H1 (cell line): Measurements from ENCODE around the gene DAO. TPM values are rescaled to one million over a fixed set of nuclear protein-coding genes. Genes with fewer than 3 reads are reported as not detected.
A peak's percentile ranks its signal among the peaks of the same experiment; 100 is the strongest.

Experiments used
- CTCF ChIA-PET: fragments of 300-600 bp; sonication (Branson Sonifier 250); formaldehyde crosslinking; loops from one replicate; lab custom pipeline; 2021; ENCODE audit not compliant: partially characterized antibody; lab: Charles Lee
- POLR2A ChIA-PET: fragments of 300-600 bp; sonication (Branson Sonifier 250); formaldehyde crosslinking; loops from one replicate; lab custom pipeline; 2021; ENCODE audit warnings: inconsistent platforms; ENCODE audit not compliant: partially characterized antibody; lab: Charles Lee
- DNase-seq, 2 experiments: peaks; one replicate each; pipeline versions ENCODE4 v3.0.0 to v3.0.0-alpha.2; 2010 to 2022; ENCODE audit warnings: low spot score in 2 of 2, low read depth in 1 of 2, mixed read lengths in 1 of 2
- FAIRE-seq: peaks from 2 replicates; lab custom pipeline; 2011; peaks lifted over from hg19 to GRCh38; lab: Jason Lieb, UNC
- H2AFZ ChIP-seq: 2 replicates; pipeline ENCODE4 v1.8.1; 2012; ENCODE audit warnings: low read length, inconsistent platforms
- H2AK5ac ChIP-seq: 2 replicates; pipeline ENCODE4 v1.6.1; 2013; ENCODE audit warnings: low read depth, low read length
- H2BK120ac ChIP-seq: replicated peaks from 2 replicates; pipeline ENCODE3; 2013; ENCODE audit warnings: low read depth, low read length, inconsistent platforms
- H2BK12ac ChIP-seq: 2 replicates; pipeline ENCODE4 v1.6.1; 2013; ENCODE audit warnings: low read depth, low read length
- H2BK15ac ChIP-seq: 2 replicates; pipeline ENCODE4 v1.6.1; 2013; ENCODE audit warnings: low read length
- H2BK20ac ChIP-seq: 2 replicates; pipeline ENCODE4 v1.6.1; 2013; ENCODE audit warnings: low read length
- H2BK5ac ChIP-seq: 2 replicates; pipeline ENCODE4 v1.6.1; 2013; ENCODE audit warnings: low read depth, low read length
- H3K14ac ChIP-seq: 2 replicates; pipeline ENCODE4 v1.6.1; 2013; ENCODE audit warnings: inconsistent platforms; ENCODE audit not compliant: insufficient read length
- H3K18ac ChIP-seq: 2 replicates; pipeline ENCODE4 v1.6.1; 2013; ENCODE audit warnings: low read length; ENCODE audit errors: extremely low read depth
- H3K23ac ChIP-seq: 2 replicates; pipeline ENCODE4 v1.6.1; 2013; ENCODE audit warnings: inconsistent platforms; ENCODE audit not compliant: insufficient read length
- H3K23me2 ChIP-seq: 2 replicates; pipeline ENCODE4 v1.6.1; 2013; ENCODE audit warnings: low read depth, low read length
- H3K27ac ChIP-seq: 2 replicates; pipeline ENCODE4 v1.6.1; 2011; ENCODE audit warnings: low read depth, low read length, inconsistent platforms
- H3K27me3 ChIP-seq, 4 experiments: replicated peaks in 1 of 4; 1 replicate in 1 of 4; 2 replicates in 3 of 4; pipeline versions ENCODE4 v1.6.1 to v1.8.1; 2011 to 2013; ENCODE audit warnings: low read length in 3 of 4, mild to moderate bottlenecking in 3 of 4, inconsistent platforms in 2 of 4, mixed read lengths in 2 of 4, moderate library complexity in 1 of 4; ENCODE audit not compliant: control insufficient read depth in 3 of 4, insufficient read depth in 3 of 4; ENCODE audit errors: extremely low read depth in 1 of 4
- H3K36me3 ChIP-seq, 4 experiments: 2 replicates each; pipeline versions ENCODE4 v1.6.1 to v1.8.1; 2011 to 2013; ENCODE audit warnings: mild to moderate bottlenecking in 4 of 4, low read length in 3 of 4, moderate library complexity in 2 of 4, control low read depth in 1 of 4, inconsistent platforms in 1 of 4; ENCODE audit not compliant: insufficient read depth in 4 of 4, control insufficient read depth in 2 of 4
- H3K4ac ChIP-seq: replicated peaks from 2 replicates; pipeline ENCODE3; 2013; ENCODE audit warnings: low read length, low read depth, mixed read lengths, inconsistent platforms; ENCODE audit not compliant: insufficient read length
- H3K4me1 ChIP-seq, 4 experiments: replicated peaks in 1 of 4; 1 replicate in 1 of 4; 2 replicates in 3 of 4; pipeline versions ENCODE4 v1.6.1 to v1.8.1; 2011 to 2013; ENCODE audit warnings: low read length in 3 of 4, inconsistent platforms in 2 of 4, mixed read lengths in 1 of 4; ENCODE audit not compliant: insufficient read depth in 4 of 4, control insufficient read depth in 3 of 4
- H3K4me2 ChIP-seq, 2 experiments: 2 replicates each; pipeline versions ENCODE4 v1.6.1 to v1.8.1; 2011 to 2013; ENCODE audit warnings: low read depth in 2 of 2, low read length in 2 of 2, control low read depth in 1 of 2, inconsistent platforms in 1 of 2, mild to moderate bottlenecking in 1 of 2; ENCODE audit not compliant: insufficient read depth in 1 of 2
- H3K4me3 ChIP-seq, 4 experiments: fragments of 200-600, 300-600 bp in 1 of 4; sonication (generic), shearing (Covaris generic), sonication (Bioruptor Twin) in 1 of 4; 2 replicates each; pipeline versions ENCODE4 v1.5.1 to v1.8.1; 2011 to 2016; ENCODE audit warnings: low read length in 4 of 4, low read depth in 3 of 4, control low read depth in 2 of 4, inconsistent platforms in 2 of 4, mild to moderate bottlenecking in 2 of 4, mixed read lengths in 1 of 4, moderate library complexity in 1 of 4; ENCODE audit not compliant: insufficient read depth in 2 of 4; ENCODE audit errors: extremely low read depth in 1 of 4
- H3K56ac ChIP-seq: replicated peaks from 2 replicates; pipeline ENCODE3; 2013; ENCODE audit warnings: low read depth, mild to moderate bottlenecking, mixed read lengths, low read length, inconsistent platforms; ENCODE audit not compliant: insufficient read length
- H3K79me1 ChIP-seq: 2 replicates; pipeline ENCODE4 v1.6.1; 2013; ENCODE audit warnings: low read depth, low read length, control low read depth
- H3K79me2 ChIP-seq, 2 experiments: 2 replicates each; pipeline versions ENCODE4 v1.6.1 to v1.8.1; 2012 to 2013; ENCODE audit warnings: low read length in 2 of 2, mild to moderate bottlenecking in 2 of 2, inconsistent platforms in 1 of 2; ENCODE audit not compliant: insufficient read depth in 2 of 2, control insufficient read depth in 1 of 2
- H3K9ac ChIP-seq, 4 experiments: replicated peaks in 1 of 4; 1 replicate in 1 of 4; 2 replicates in 3 of 4; pipeline versions ENCODE4 v1.6.1 to v1.8.1; 2011 to 2013; ENCODE audit warnings: low read depth in 3 of 4, low read length in 3 of 4, control low read depth in 2 of 4, mild to moderate bottlenecking in 2 of 4, moderate library complexity in 2 of 4, inconsistent platforms in 1 of 4; ENCODE audit errors: extremely low read depth in 1 of 4
- H3K9me3 ChIP-seq, 2 experiments: 2 replicates each; pipeline versions ENCODE4 v1.6.1 to v1.8.1; 2012 to 2013; ENCODE audit warnings: mild to moderate bottlenecking in 2 of 2, moderate library complexity in 2 of 2, control low read depth in 1 of 2, inconsistent platforms in 1 of 2, low read depth in 1 of 2, low read length in 1 of 2, mixed read lengths in 1 of 2; ENCODE audit not compliant: insufficient read depth in 2 of 2
- H4K20me1 ChIP-seq, 2 experiments: replicated peaks in 1 of 2; 2 replicates each; pipeline versions ENCODE3 to v1.8.1; 2011 to 2013; ENCODE audit warnings: inconsistent platforms in 2 of 2, low read length in 2 of 2, mild to moderate bottlenecking in 1 of 2; ENCODE audit not compliant: insufficient read depth in 2 of 2, control insufficient read depth in 1 of 2
- H4K5ac ChIP-seq: 2 replicates; pipeline ENCODE4 v1.6.1; 2013; ENCODE audit warnings: low read length, low read depth, mixed read lengths, inconsistent platforms; ENCODE audit not compliant: insufficient read length
- H4K8ac ChIP-seq: 2 replicates; pipeline ENCODE4 v1.8.0; 2013; ENCODE audit warnings: mild to moderate bottlenecking, moderate library complexity, low read length, inconsistent platforms; ENCODE audit not compliant: insufficient read depth; ENCODE audit errors: extremely low read depth
- H4K91ac ChIP-seq: replicated peaks from 2 replicates; pipeline ENCODE3; 2013; ENCODE audit warnings: low read length, mixed read lengths, inconsistent platforms; ENCODE audit not compliant: insufficient read length
- BCL11A ChIP-seq, 2 experiments: IDR thresholded peaks; one replicate each; pipeline ENCODE4 v1.6.1; 2011; ENCODE audit warnings: low read depth in 2 of 2, low read length in 2 of 2, mild to moderate bottlenecking in 2 of 2
- CTCF ChIP-seq, 3 experiments: IDR thresholded peaks; 1 replicate in 2 of 3; 2 replicates in 1 of 3; pipeline versions ENCODE4 v1.5.1 to v1.6.1; 2011; ENCODE audit warnings: low read length in 3 of 3, mild to moderate bottlenecking in 3 of 3, inconsistent platforms in 2 of 3, low read depth in 1 of 3, moderate library complexity in 1 of 3; ENCODE audit not compliant: insufficient read depth in 1 of 3; ENCODE audit errors: control extremely low read depth in 1 of 3
- EZH2 ChIP-seq: fragments of 200-600 bp; sonication (generic); IDR thresholded peaks from 2 replicates; pipeline ENCODE4 v1.7.1; 2012; ENCODE audit warnings: low read depth, mild to moderate bottlenecking, moderate library complexity, low read length, inconsistent platforms; ENCODE audit not compliant: severe bottlenecking
- PHF8 ChIP-seq: fragments of 200-600 bp; sonication (generic); conservative IDR thresholded peaks from 2 replicates; pipeline ENCODE4 v1.7.1; 2012; ENCODE audit warnings: low read depth, mild to moderate bottlenecking, inconsistent platforms, low read length, moderate library complexity
- POLR2A ChIP-seq, 2 experiments: IDR thresholded peaks; 1 replicate in 1 of 2; 2 replicates in 1 of 2; pipeline ENCODE4 v1.6.1; 2011; ENCODE audit warnings: low read depth in 2 of 2, low read length in 2 of 2, mild to moderate bottlenecking in 2 of 2; ENCODE audit errors: control extremely low read depth in 1 of 2
- SP2 ChIP-seq: IDR thresholded peaks from 2 replicates; pipeline ENCODE4 v1.6.1; 2012; ENCODE audit warnings: mild to moderate bottlenecking, low read length, inconsistent platforms
- SRF ChIP-seq: IDR thresholded peaks from 2 replicates; pipeline ENCODE4 v1.6.1; 2011; ENCODE audit warnings: mild to moderate bottlenecking, low read depth, low read length, moderate library complexity
- SUZ12 ChIP-seq: fragments of 200-600 bp; sonication (generic); IDR thresholded peaks from 2 replicates; pipeline ENCODE4 v1.6.1; 2012; ENCODE audit warnings: mild to moderate bottlenecking, inconsistent platforms, low read length, moderate library complexity, mixed read lengths
- TBP ChIP-seq: IDR thresholded peaks from 2 replicates; pipeline ENCODE4 v1.6.1; 2011; ENCODE audit warnings: low read depth, low read length, improper control_type of control experiment
- WGBS, 2 experiments: shearing (Covaris generic) in 1 of 2; methylation state at CpG; one replicate each; pipeline versions ENCODE4 v1.1.6 to v1.1.7; 2013 to 2015; ENCODE audit warnings: low lambda C conversion rate in 2 of 2, mixed read lengths in 2 of 2, inconsistent platforms in 1 of 2, low coverage in 1 of 2, missing lambda C conversion rate in 1 of 2; ENCODE audit not compliant: insufficient replicate concordance in 2 of 2, insufficient coverage in 1 of 2, insufficient read length in 1 of 2; ENCODE audit errors: extremely low coverage in 1 of 2, missing lambda C conversion rate in 1 of 2; 5-methylcytosine and 5-hydroxymethylcytosine counted together
- polyA plus RNA-seq, 7 experiments: library from polyadenylated mRNA; depleted of rRNA in 3 of 7; stranded (reverse) in 5 of 7; unstranded in 2 of 7; fragments of >200 nt in 5 of 7; fragments of 200-250 nt in 2 of 7; gene quantifications; 1 replicate in 5 of 7; 2 replicates in 1 of 7; 4 replicates in 1 of 7; pipeline versions ENCODE4 v1.2.1 to v1.2.3, GENCODE V29; 2011 to 2013; ENCODE audit warnings: missing spikeins in 2 of 7, mixed read lengths in 2 of 7
- total RNA-seq: library from RNA; stranded (reverse); fragmentation: NEBNext Ultra II Directional; extraction: Animal tissue kit (Norgen Biotek cat#: 25700); gene quantifications from 2 replicates; pipeline ENCODE4 v1.2.1, GENCODE V29; 2021

The DAO gene
- total and polyA plus RNA-seq, 2 of the 8 experiments (the other 6 are each of a cell fraction or from before 2014, with no cell fraction given) = not detected

GRCh38 chr12:108840605-108841332 lies 39.1 kb upstream of the DAO start:
- no peak overlapping the region for H3K14ac ChIP-seq
- H4K20me1 ChIP-seq = no peaks in the 10 kb centered on the region
- 91% methylated on average over 20 of the region's 20 CpGs; no CpG with 5 or more reads in 1 of the 2 experiments for whole genome bisulfite sequencing, 2 experiments
- peak overlapping the region; percentile 52 for H4K91ac ChIP-seq
- H4K5ac ChIP-seq = no peak overlapping the region
- H3K36me3 ChIP-seq = 0 out of 8 replicates have a peak, but pooled peaks cover 0 to 6% (median 0%) of the 10 kb centered on the region in 4 experiments
- no peak overlapping the region for H2BK120ac ChIP-seq
- no peak overlapping the region for H2BK15ac ChIP-seq
- H3K79me1 ChIP-seq = peaks cover 2% of the 10 kb centered on the region; the same call in 1 of the 2 replicates
- H3K18ac ChIP-seq = no peak overlapping the region
- H2BK20ac ChIP-seq = peak overlapping the region; percentile 8; the same call in 1 of the 2 replicates
- H3K9me3 ChIP-seq = peaks cover 0 to 3% of the 10 kb centered on the region in 2 experiments; a peak in 1 of 4 replicates
- H3K27me3 ChIP-seq = no peaks in the 10 kb centered on the region
- H3K27ac ChIP-seq = no peak overlapping the region
- no peak overlapping the region for H3K4ac ChIP-seq
- CTCF ChIA-PET = interaction anchor here (0.8 to 0.9 kb wide), 2 partner anchors 15 to 174 kb away, joined by 3 read pairs; no protein-coding TSS in a partner anchor
- no peak overlapping the region for H3K23ac ChIP-seq
- no peak for TF ChIP-seq SUZ12
- no peak for TF ChIP-seq PHF8
- no peak for TF ChIP-seq BCL11A (IDR thresholded peaks at IDR 0.05; ENCODE audit: low read depth in 2 of 2, low read length in 2 of 2)
- no peak for TF ChIP-seq SP2
- TF ChIP-seq TBP = no peak
- TF ChIP-seq EZH2 = no peak
- TF ChIP-seq SRF = no peak
- no peak for TF ChIP-seq POLR2A (IDR thresholded peaks at IDR 0.05; ENCODE audit: control extremely low read depth in 1 of 2, low read depth in 2 of 2, low read length in 2 of 2)
- no peak for TF ChIP-seq CTCF (IDR thresholded peaks at IDR 0.05; ENCODE audit: control extremely low read depth in 1 of 3, insufficient read depth in 1 of 3, low read depth in 1 of 3, low read length in 3 of 3)
- H3K23me2 ChIP-seq = no peaks in the 10 kb centered on the region
- peak overlapping the region; percentile 20; the same call in 1 of the 2 replicates for H2BK5ac ChIP-seq
- no peak overlapping the region for H4K8ac ChIP-seq
- no peak overlapping the region for H3K56ac ChIP-seq
- POLR2A ChIA-PET = interaction anchor here (2.9 kb wide), 1 partner anchor 16 kb away, joined by 10 read pairs; the partner anchor contains the start of gene SSH1
- no peaks in the 10 kb centered on the region for H3K79me2 ChIP-seq
- no peak overlapping the region; the same call in 1 of the 2 replicates for H2AK5ac ChIP-seq
- peak overlapping the region in 2 of 4 experiments; percentile 20 to 33; a peak in 1 of 7 replicates for H3K9ac ChIP-seq
- H3K4me2 ChIP-seq = no peak overlapping the region
- H3K4me1 ChIP-seq = peaks cover 2 to 14% (median 6%) of the 10 kb centered on the region in 4 experiments; a peak in 5 of 7 replicates
- H3K4me3 ChIP-seq = no peak overlapping the region
- DNase-seq (no peak), FAIRE-seq (no peak)
- H2BK12ac ChIP-seq = peak overlapping the region; percentile 60; the same call in 1 of the 2 replicates
- no peak overlapping the region for H2AFZ ChIP-seq
